Vagina (tissue), 2 donors: ENCODE results near the gene SCGN. TPM values are rescaled to one million over a fixed set of nuclear protein-coding genes. Genes with fewer than 3 reads are reported as not detected.

Experiments
- DNase-seq, 2 donors: peaks; one replicate each; pipeline ENCODE4 v3.0.0-alpha.2; 2017; ENCODE audit errors: extremely low spot score in 2 of 2
- H3K27ac ChIP-seq: fragments of 200-600 bp; sonication (generic); one replicate; pipeline ENCODE4 v1.5.1; 2019
- H3K27me3 ChIP-seq: fragments of 200-600 bp; sonication (generic); one replicate; pipeline ENCODE4 v1.5.1; 2019
- H3K36me3 ChIP-seq, 2 donors: fragments of 200-600 bp; sonication (generic); one replicate each; pipeline ENCODE4 v1.5.1; 2017 to 2019
- H3K4me1 ChIP-seq: fragments of 200-600 bp; sonication (generic); one replicate; pipeline ENCODE4 v1.5.1; 2019
- H3K4me3 ChIP-seq, 2 donors: fragments of 200-600 bp; sonication (generic); 1 replicate in 1 of 2; 2 replicates in 1 of 2; pipeline ENCODE4 v1.5.1; 2016 to 2019
- H3K9me3 ChIP-seq: fragments of 200-600 bp; sonication (generic); one replicate; pipeline ENCODE4 v1.5.1; 2019
- POLR2A ChIP-seq, 2 donors: fragments of 450-650 bp; IDR thresholded peaks; one replicate each; pipeline ENCODE4 v1.6.1; 2017; ENCODE audit warnings: antibody characterized with exemption in 2 of 2, mild to moderate bottlenecking in 2 of 2, moderate library complexity in 2 of 2
- POLR2AphosphoS5 ChIP-seq, 2 donors: sonication (generic); formaldehyde crosslinking; IDR thresholded peaks; one replicate each; pipeline ENCODE4 v1.9.0; 2017; ENCODE audit warnings: antibody characterized with exemption in 2 of 2, mild to moderate bottlenecking in 2 of 2, low read depth in 1 of 2; ENCODE audit not compliant: insufficient read depth in 1 of 2
- intact Hi-C: fragments of 100-400 bp; cut with DNase I; formaldehyde crosslinking; loops from one replicate; pipeline ENCODE4 v1.15.1; 2023
- total RNA-seq: library from RNA; depleted of rRNA; stranded (reverse); fragments of >200 nt; gene quantifications from one replicate; pipeline ENCODE4 v1.2.3, GENCODE V29; 2016
- TF ChIP-seq, protein P1 (sequence below), 3 experiments: fragments of 450-650 bp in 2 of 3; fragments of 200-600 bp in 1 of 3; sonication (generic) in 1 of 3; IDR thresholded peaks; one replicate each; pipeline ENCODE4 v1.5.1; 2017 to 2019; ENCODE audit warnings: antibody characterized with exemption in 3 of 3, mild to moderate bottlenecking in 2 of 3, moderate library complexity in 2 of 3

Gene SCGN
- total RNA-seq, 1 donor from 2014 or later, result not detected

- TF ChIP-seq POLR2AphosphoS5 (IDR thresholded peaks at IDR 0.05; ENCODE audit: insufficient read depth in 1 of 2, low read depth in 1 of 2), result no peak
- no peak for TF ChIP-seq POLR2A (IDR thresholded peaks at IDR 0.05)
- TF ChIP-seq, protein P1, sequence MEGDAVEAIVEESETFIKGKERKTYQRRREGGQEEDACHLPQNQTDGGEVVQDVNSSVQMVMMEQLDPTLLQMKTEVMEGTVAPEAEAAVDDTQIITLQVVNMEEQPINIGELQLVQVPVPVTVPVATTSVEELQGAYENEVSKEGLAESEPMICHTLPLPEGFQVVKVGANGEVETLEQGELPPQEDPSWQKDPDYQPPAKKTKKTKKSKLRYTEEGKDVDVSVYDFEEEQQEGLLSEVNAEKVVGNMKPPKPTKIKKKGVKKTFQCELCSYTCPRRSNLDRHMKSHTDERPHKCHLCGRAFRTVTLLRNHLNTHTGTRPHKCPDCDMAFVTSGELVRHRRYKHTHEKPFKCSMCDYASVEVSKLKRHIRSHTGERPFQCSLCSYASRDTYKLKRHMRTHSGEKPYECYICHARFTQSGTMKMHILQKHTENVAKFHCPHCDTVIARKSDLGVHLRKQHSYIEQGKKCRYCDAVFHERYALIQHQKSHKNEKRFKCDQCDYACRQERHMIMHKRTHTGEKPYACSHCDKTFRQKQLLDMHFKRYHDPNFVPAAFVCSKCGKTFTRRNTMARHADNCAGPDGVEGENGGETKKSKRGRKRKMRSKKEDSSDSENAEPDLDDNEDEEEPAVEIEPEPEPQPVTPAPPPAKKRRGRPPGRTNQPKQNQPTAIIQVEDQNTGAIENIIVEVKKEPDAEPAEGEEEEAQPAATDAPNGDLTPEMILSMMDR (IDR thresholded peaks at IDR 0.05), result no peak
- Histone ChIP-seq H3K27me3 (no peaks in the 10 kb centered on the region), H3K27ac (no peak overlapping the region), H3K36me3 (no peaks in the 10 kb centered on the region), H3K4me3 (no peak overlapping the region), H3K9me3 (no peaks in the 10 kb centered on the region), H3K4me1 (no peaks in the 10 kb centered on the region)
- intact Hi-C loops, result no loop called here
- DNase-seq, result no peak
Observed at GRCh38 chr6:25726122-25726911, 74.3 kb downstream of the SCGN start.

DNA sequence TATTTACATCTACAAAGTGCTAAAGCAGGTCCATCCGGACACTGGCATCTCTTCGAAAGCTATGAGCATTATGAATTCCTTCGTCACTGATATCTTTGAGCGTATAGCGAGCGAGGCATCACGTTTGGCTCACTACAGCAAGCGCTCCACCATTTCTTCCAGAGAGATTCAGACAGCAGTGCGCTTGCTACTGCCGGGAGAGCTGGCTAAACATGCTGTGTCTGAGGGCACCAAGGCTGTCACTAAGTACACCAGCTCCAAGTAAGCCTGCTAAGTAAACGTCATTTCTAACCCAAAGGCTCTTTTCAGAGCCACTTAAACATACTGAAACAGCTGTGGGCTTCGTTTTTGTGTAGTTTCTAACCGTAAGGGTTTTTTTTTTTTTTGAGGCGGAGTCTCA, 75.0 kb downstream of the SCGN start:
- H3K9me3 ChIP-seq, result no peaks in the 10 kb centered on the region
- H3K36me3 ChIP-seq, result no peaks in the 10 kb centered on the region
- H3K27ac ChIP-seq, result no peak overlapping the region
- no peaks in the 10 kb centered on the region for H3K27me3 ChIP-seq
- H3K4me1 ChIP-seq, result no peaks in the 10 kb centered on the region
- TF ChIP-seq POLR2A (IDR thresholded peaks at IDR 0.05), result no peak
- TF ChIP-seq POLR2AphosphoS5 (IDR thresholded peaks at IDR 0.05; ENCODE audit: insufficient read depth in 1 of 2, low read depth in 1 of 2), result no peak
- TF ChIP-seq, protein P1 (IDR thresholded peaks at IDR 0.05), result no peak
- H3K4me3 ChIP-seq, result no peak overlapping the region
- intact Hi-C loops, result no loop called here
- DNase-seq, result no peak

GRCh38 chr6:25730907-25731306, 78.9 kb downstream of the SCGN start:
- Histone ChIP-seq H3K27me3 (no peaks in the 10 kb centered on the region), H3K9me3 (no peaks in the 10 kb centered on the region), H3K27ac (no peak overlapping the region), H3K4me3 (no peak overlapping the region), H3K4me1 (no peaks in the 10 kb centered on the region), H3K36me3 (no peaks in the 10 kb centered on the region)
- intact Hi-C loops, result no loop called here
- TF ChIP-seq POLR2AphosphoS5 (IDR thresholded peaks at IDR 0.05; ENCODE audit: insufficient read depth in 1 of 2, low read depth in 1 of 2) (no peak), POLR2A (IDR thresholded peaks at IDR 0.05) (no peak)
- TF ChIP-seq, protein P1 (IDR thresholded peaks at IDR 0.05), result no peak
- no peak for DNase-seq

DNA sequence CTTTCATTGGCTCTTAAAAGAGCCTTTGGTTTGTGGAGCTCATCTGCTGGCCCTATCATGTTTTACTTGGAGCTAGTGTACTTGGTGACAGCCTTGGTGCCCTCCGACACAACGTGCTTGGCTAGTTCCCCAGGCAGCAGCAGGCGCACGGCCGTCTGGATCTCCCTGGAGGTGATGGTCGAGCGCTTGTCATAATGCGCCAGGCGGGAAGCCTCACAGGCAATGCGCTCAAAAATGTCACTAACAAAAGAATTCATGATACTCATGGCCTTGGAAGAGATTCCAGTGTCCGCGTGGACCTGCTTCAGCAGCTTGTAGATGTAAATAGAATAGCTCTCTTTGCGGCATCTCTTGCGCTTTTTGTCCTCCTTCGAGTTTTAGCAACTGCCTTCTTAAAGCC, 79.7 kb downstream of the SCGN start:
- intact Hi-C loops, result no loop called here

More for the DNA sequence above, 79.7 kb downstream of the SCGN start:
- Histone ChIP-seq H3K4me1 (no peaks in the 10 kb centered on the region), H3K9me3 (no peaks in the 10 kb centered on the region), H3K36me3 (no peaks in the 10 kb centered on the region), H3K27ac (no peak overlapping the region), H3K4me3 (no peak overlapping the region), H3K27me3 (no peaks in the 10 kb centered on the region)
- no peak for TF ChIP-seq POLR2AphosphoS5 (IDR thresholded peaks at IDR 0.05; ENCODE audit: insufficient read depth in 1 of 2, low read depth in 1 of 2)
- TF ChIP-seq, protein P1 (IDR thresholded peaks at IDR 0.05), result no peak
- no peak for TF ChIP-seq POLR2A (IDR thresholded peaks at IDR 0.05)
- no peak for DNase-seq
